Esophagus squamous epithelium (tissue), 4 donors: Measurements from ENCODE around the gene RBMS3.

Experiments
- POLR2A ChIP-seq, 4 donors: fragments of 450-650 bp; IDR thresholded peaks; one replicate each; pipeline ENCODE4 v1.6.1; 2017; ENCODE audit warnings: antibody characterized with exemption in 4 of 4, mild to moderate bottlenecking in 4 of 4, moderate library complexity in 3 of 4
- TF ChIP-seq, protein P1 (sequence below), 6 experiments: fragments of 450-650 bp in 4 of 6; fragments of 200-600 bp in 2 of 6; sonication (generic) in 2 of 6; IDR thresholded peaks; one replicate each; pipeline ENCODE4 v1.5.1; 2016 to 2019; ENCODE audit warnings: antibody characterized with exemption in 6 of 6, mild to moderate bottlenecking in 4 of 6, moderate library complexity in 4 of 6

GRCh38 chr3:29653680-29654079 is 372.8 kb downstream of the RBMS3 start:
- TF ChIP-seq, protein P1, sequence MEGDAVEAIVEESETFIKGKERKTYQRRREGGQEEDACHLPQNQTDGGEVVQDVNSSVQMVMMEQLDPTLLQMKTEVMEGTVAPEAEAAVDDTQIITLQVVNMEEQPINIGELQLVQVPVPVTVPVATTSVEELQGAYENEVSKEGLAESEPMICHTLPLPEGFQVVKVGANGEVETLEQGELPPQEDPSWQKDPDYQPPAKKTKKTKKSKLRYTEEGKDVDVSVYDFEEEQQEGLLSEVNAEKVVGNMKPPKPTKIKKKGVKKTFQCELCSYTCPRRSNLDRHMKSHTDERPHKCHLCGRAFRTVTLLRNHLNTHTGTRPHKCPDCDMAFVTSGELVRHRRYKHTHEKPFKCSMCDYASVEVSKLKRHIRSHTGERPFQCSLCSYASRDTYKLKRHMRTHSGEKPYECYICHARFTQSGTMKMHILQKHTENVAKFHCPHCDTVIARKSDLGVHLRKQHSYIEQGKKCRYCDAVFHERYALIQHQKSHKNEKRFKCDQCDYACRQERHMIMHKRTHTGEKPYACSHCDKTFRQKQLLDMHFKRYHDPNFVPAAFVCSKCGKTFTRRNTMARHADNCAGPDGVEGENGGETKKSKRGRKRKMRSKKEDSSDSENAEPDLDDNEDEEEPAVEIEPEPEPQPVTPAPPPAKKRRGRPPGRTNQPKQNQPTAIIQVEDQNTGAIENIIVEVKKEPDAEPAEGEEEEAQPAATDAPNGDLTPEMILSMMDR (IDR thresholded peaks at IDR 0.05), result no peak
- no peak for TF ChIP-seq POLR2A (IDR thresholded peaks at IDR 0.05)
